Hepatocyte (in vitro differentiated cells): ENCODE measurements around the gene KRT26. TPM values are rescaled to one million over a fixed set of nuclear protein-coding genes. Genes with fewer than 3 reads are reported as not detected.

Experiments used
- DNase-seq: peaks from one replicate; pipeline ENCODE4 v3.0.0-alpha.2; 2016; ENCODE audit warnings: low spot score
- H2AFZ ChIP-seq: fragments of 200-600 bp; sonication (generic); 2 replicates; pipeline ENCODE4 v1.6.0; 2016; ENCODE audit warnings: antibody characterized with exemption, mild to moderate bottlenecking
- H3K27ac ChIP-seq: fragments of 200-600 bp; sonication (generic); 2 replicates; pipeline ENCODE4 v1.5.1; 2016; ENCODE audit warnings: mild to moderate bottlenecking
- H3K27me3 ChIP-seq: fragments of 200-600 bp; sonication (generic); 2 replicates; pipeline ENCODE4 v1.6.1; 2016
- H3K36me3 ChIP-seq: fragments of 200-600 bp; sonication (generic); replicated peaks from 2 replicates; pipeline ENCODE4 v1.5.1; 2016; ENCODE audit warnings: low read depth; ENCODE audit not compliant: insufficient read depth
- H3K4me1 ChIP-seq: fragments of 200-600 bp; sonication (generic); 2 replicates; pipeline ENCODE4 v1.5.1; 2016; ENCODE audit warnings: mild to moderate bottlenecking, moderate library complexity; ENCODE audit not compliant: insufficient read depth
- H3K4me2 ChIP-seq: fragments of 200-600 bp; sonication (generic); 2 replicates; pipeline ENCODE4 v1.6.0; 2016
- H3K4me3 ChIP-seq: fragments of 200-600 bp; sonication (generic); 2 replicates; pipeline ENCODE4 v1.5.1; 2016; ENCODE audit warnings: mild to moderate bottlenecking
- H3K79me2 ChIP-seq: fragments of 200-600 bp; sonication (generic); 2 replicates; pipeline ENCODE4 v1.6.0; 2017; ENCODE audit warnings: mild to moderate bottlenecking
- H3K9me2 ChIP-seq: fragments of 200-600 bp; sonication (generic); replicated peaks from 2 replicates; pipeline ENCODE4 v1.6.0; 2017; ENCODE audit warnings: mild to moderate bottlenecking; ENCODE audit not compliant: insufficient read depth
- H3K9me3 ChIP-seq: fragments of 200-600 bp; sonication (generic); 2 replicates; pipeline ENCODE4 v1.5.1; 2016; ENCODE audit warnings: low read depth, mild to moderate bottlenecking
- H4K20me1 ChIP-seq: fragments of 200-600 bp; sonication (generic); 2 replicates; pipeline ENCODE4 v1.6.0; 2016; ENCODE audit warnings: mild to moderate bottlenecking; ENCODE audit not compliant: insufficient read depth, poor library complexity, severe bottlenecking
- EZH2 ChIP-seq: fragments of 200-600 bp; sonication (generic); IDR thresholded peaks from 2 replicates; pipeline ENCODE4 v1.6.1; 2016; ENCODE audit warnings: antibody characterized with exemption, mild to moderate bottlenecking, borderline replicate concordance
- EZH2phosphoT487 ChIP-seq: fragments of 200-600 bp; sonication (generic); IDR thresholded peaks from one replicate; pipeline ENCODE4 v1.6.1; 2018; ENCODE audit warnings: antibody characterized with exemption, mild to moderate bottlenecking, low read depth, moderate library complexity; ENCODE audit not compliant: unreplicated experiment, severe bottlenecking
- WGBS: methylation state at CpG from one replicate; pipeline ENCODE4 v1.1.6; 2016; ENCODE audit warnings: low lambda C conversion rate; ENCODE audit errors: missing lambda C conversion rate; 5-methylcytosine and 5-hydroxymethylcytosine counted together
- polyA plus RNA-seq: library from polyadenylated mRNA; unstranded; fragments of >200 nt; fragmentation: Nextera tagmentation; extraction: Ambion mirVana; gene quantifications from 2 replicates; pipeline ENCODE4 v1.2.1, GENCODE V29; 2016
- total RNA-seq: library from RNA; depleted of rRNA; stranded (reverse); fragments of >200 nt; gene quantifications from 2 replicates; pipeline ENCODE4 v1.2.3, GENCODE V29; 2014
- TF ChIP-seq, protein P1 (sequence below): fragments of 200-600 bp; sonication (generic); IDR thresholded peaks from 2 replicates; pipeline ENCODE4 v1.5.1; 2016; ENCODE audit warnings: antibody characterized with exemption, mild to moderate bottlenecking; ENCODE audit not compliant: poor library complexity

Gene KRT26
- total and polyA plus RNA-seq, 2 experiments from 2014 or later: not detected

DNA sequence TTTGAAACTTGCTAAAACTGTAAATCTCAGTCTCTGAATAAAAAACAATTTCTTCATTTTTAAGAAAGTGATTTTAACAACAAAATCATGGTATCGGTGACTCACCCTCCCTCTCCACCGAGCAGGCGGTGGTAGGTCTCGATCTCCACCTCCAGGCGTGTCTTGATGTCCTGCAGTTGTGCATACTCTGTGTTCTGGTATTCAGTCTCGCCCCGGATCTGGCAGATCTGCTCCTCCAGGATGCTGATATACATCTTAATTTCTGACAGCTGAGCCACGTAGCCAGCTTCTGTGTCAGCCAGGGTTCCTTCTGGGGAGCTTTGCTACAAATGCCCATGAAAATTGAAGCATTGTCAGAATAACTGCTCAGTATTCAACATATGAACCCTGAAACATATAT, 53.1 kb downstream of the KRT26 start:
- 47% methylated on average over 8 of the region's 8 CpGs for WGBS
- Histone ChIP-seq H3K36me3 (no peaks in the 10 kb centered on the region), H3K4me3 (no peak overlapping the region), H3K9me3 (no peaks in the 10 kb centered on the region), H4K20me1 (no peaks in the 10 kb centered on the region), H3K27me3 (no peaks in the 10 kb centered on the region), H2AFZ (no peak overlapping the region), H3K4me1 (no peaks in the 10 kb centered on the region), H3K79me2 (no peaks in the 10 kb centered on the region), H3K4me2 (no peak overlapping the region), H3K27ac (no peak overlapping the region), H3K9me2 (no peaks in the 10 kb centered on the region)
- TF ChIP-seq EZH2phosphoT487 (no peak), EZH2 (no peak)
- TF ChIP-seq, protein P1, sequence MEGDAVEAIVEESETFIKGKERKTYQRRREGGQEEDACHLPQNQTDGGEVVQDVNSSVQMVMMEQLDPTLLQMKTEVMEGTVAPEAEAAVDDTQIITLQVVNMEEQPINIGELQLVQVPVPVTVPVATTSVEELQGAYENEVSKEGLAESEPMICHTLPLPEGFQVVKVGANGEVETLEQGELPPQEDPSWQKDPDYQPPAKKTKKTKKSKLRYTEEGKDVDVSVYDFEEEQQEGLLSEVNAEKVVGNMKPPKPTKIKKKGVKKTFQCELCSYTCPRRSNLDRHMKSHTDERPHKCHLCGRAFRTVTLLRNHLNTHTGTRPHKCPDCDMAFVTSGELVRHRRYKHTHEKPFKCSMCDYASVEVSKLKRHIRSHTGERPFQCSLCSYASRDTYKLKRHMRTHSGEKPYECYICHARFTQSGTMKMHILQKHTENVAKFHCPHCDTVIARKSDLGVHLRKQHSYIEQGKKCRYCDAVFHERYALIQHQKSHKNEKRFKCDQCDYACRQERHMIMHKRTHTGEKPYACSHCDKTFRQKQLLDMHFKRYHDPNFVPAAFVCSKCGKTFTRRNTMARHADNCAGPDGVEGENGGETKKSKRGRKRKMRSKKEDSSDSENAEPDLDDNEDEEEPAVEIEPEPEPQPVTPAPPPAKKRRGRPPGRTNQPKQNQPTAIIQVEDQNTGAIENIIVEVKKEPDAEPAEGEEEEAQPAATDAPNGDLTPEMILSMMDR: no peak
- peak; percentile 13 for DNase-seq

DNA sequence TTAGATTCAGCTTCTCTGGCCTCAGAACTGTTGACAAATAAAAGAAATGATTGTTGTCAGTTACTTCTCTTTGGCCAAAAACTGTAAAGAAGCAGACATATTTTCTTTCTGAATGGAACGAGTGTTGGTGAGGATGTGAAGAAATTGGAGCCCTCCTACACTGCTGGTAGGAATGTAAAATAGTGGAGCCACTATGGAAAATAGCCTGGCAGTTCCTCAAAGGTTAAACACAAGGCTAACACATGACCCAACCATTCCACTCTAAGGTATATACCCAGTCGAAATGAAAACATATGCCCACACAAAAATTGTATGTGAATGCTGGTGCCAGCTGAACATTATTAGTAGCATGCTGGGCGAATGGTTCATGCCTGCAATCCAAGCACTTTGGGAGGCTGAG, 54.2 kb downstream of the KRT26 start:
- no peaks in the 10 kb centered on the region for H3K27me3 ChIP-seq
- H4K20me1 ChIP-seq: no peaks in the 10 kb centered on the region
- no peaks in the 10 kb centered on the region for H3K4me1 ChIP-seq
- H2AFZ ChIP-seq: no peak overlapping the region
- 81% methylated on average over 3 of the region's 3 CpGs for WGBS
- H3K27ac ChIP-seq: no peak overlapping the region
- no peak overlapping the region for H3K4me2 ChIP-seq
- no peak overlapping the region for H3K4me3 ChIP-seq
- no peaks in the 10 kb centered on the region for H3K36me3 ChIP-seq
- no peaks in the 10 kb centered on the region for H3K9me3 ChIP-seq
- DNase-seq: no peak
- H3K79me2 ChIP-seq: no peaks in the 10 kb centered on the region
- TF ChIP-seq EZH2phosphoT487: no peak
- no peak for TF ChIP-seq EZH2
- TF ChIP-seq, protein P1: no peak
- no peaks in the 10 kb centered on the region for H3K9me2 ChIP-seq

Other genes with a start within 250 kb of the KRT26 start
- 0.16 and 2.8 TPM in 2 replicates for gene CCR7, start 206.7 kb downstream of the KRT26 start, total RNA-seq
- 2.9 and 4.1 TPM in 2 replicates for gene CCR7, start 206.7 kb downstream of the KRT26 start, polyA plus RNA-seq
- gene SMARCE1, start 124.4 kb downstream of the KRT26 start, total RNA-seq: 103 and 116 TPM in 2 replicates
- gene SMARCE1, start 124.4 kb downstream of the KRT26 start, polyA plus RNA-seq: 99.9 and 109 TPM in 2 replicates
- 1.8 and 2.8 TPM in 2 replicates for gene KRT222, start 107.0 kb downstream of the KRT26 start, total RNA-seq
- 1.5 and 2.1 TPM in 2 replicates for gene KRT222, start 107.0 kb downstream of the KRT26 start, polyA plus RNA-seq
- 0.92 and 1.5 TPM in 2 replicates for gene KRT24, start 68.4 kb downstream of the KRT26 start, total RNA-seq
- gene KRT24, start 68.4 kb downstream of the KRT26 start, polyA plus RNA-seq: 4.5 and 5.8 TPM in 2 replicates
- not detected in 2 replicates for gene KRT25, start 16.9 kb downstream of the KRT26 start, total RNA-seq
- gene KRT25, start 16.9 kb downstream of the KRT26 start, polyA plus RNA-seq: not detected in 2 replicates
- gene KRT27, start 10.3 kb upstream of the KRT26 start, total RNA-seq: not detected in 2 replicates
- gene KRT27, start 10.3 kb upstream of the KRT26 start, polyA plus RNA-seq: not detected in 2 replicates
- gene KRT28, start 27.8 kb upstream of the KRT26 start, total RNA-seq: not detected in 2 replicates
- gene KRT28, start 27.8 kb upstream of the KRT26 start, polyA plus RNA-seq: not detected in 2 replicates
- 29.4 and 39.7 TPM in 2 replicates for gene KRT10, start 50.4 kb upstream of the KRT26 start, total RNA-seq
- 153 and 165 TPM in 2 replicates for gene KRT10, start 50.4 kb upstream of the KRT26 start, polyA plus RNA-seq
- not detected in 2 replicates for gene KRT12, start 95.0 kb upstream of the KRT26 start, total RNA-seq
- not detected in 2 replicates for gene KRT12, start 95.0 kb upstream of the KRT26 start, polyA plus RNA-seq
- 2.4 and 3.4 TPM in 2 replicates for gene KRT20, start 113.0 kb upstream of the KRT26 start, total RNA-seq
- gene KRT20, start 113.0 kb upstream of the KRT26 start, polyA plus RNA-seq: 1.5 and 1.6 TPM in 2 replicates
- gene KRT23, start 165.4 kb upstream of the KRT26 start, total RNA-seq: 4.0 and 6.4 TPM in 2 replicates
- gene KRT23, start 165.4 kb upstream of the KRT26 start, polyA plus RNA-seq: 2.0 and 4.0 TPM in 2 replicates
- 1.0 TPM in 1 of 2 replicates, not detected in the other for gene KRT39, start 194.7 kb upstream of the KRT26 start, total RNA-seq
- gene KRT39, start 194.7 kb upstream of the KRT26 start, polyA plus RNA-seq: not detected in 2 replicates
- 0.33 TPM in 1 of 2 replicates, not detected in the other for gene KRT40, start 212.1 kb upstream of the KRT26 start, total RNA-seq
- gene KRT40, start 212.1 kb upstream of the KRT26 start, polyA plus RNA-seq: 0.19 TPM in 1 of 2 replicates, not detected in the other
- not detected in 2 replicates for gene KRTAP3-3, start 222.0 kb upstream of the KRT26 start, total RNA-seq
- not detected in 2 replicates for gene KRTAP3-3, start 222.0 kb upstream of the KRT26 start, polyA plus RNA-seq
- gene KRTAP3-2, start 227.7 kb upstream of the KRT26 start, total RNA-seq: not detected in 2 replicates
- gene KRTAP3-2, start 227.7 kb upstream of the KRT26 start, polyA plus RNA-seq: not detected in 2 replicates
- not detected in 2 replicates for gene KRTAP3-1, start 236.9 kb upstream of the KRT26 start, total RNA-seq
- gene KRTAP3-1, start 236.9 kb upstream of the KRT26 start, polyA plus RNA-seq: 2.7 and 3.4 TPM in 2 replicates